Trophoblast cell (in vitro differentiated cells and primary cell): ENCODE results near the gene KIRREL3.

Experiments
- DNase-seq, 2 donors: peaks; one replicate each; pipeline ENCODE4 v3.0.0-alpha.2; 2016
- H2AFZ ChIP-seq: 2 replicates; pipeline ENCODE4 v1.6.1; 2013; ENCODE audit warnings: low read length, moderate library complexity, mild to moderate bottlenecking; ENCODE audit not compliant: insufficient read depth, poor library complexity
- H2AK5ac ChIP-seq: 2 replicates; pipeline ENCODE4 v1.6.1; 2013; ENCODE audit warnings: mild to moderate bottlenecking, low read length
- H2BK120ac ChIP-seq: 2 replicates; pipeline ENCODE4 v1.6.1; 2013; ENCODE audit warnings: low read length, mild to moderate bottlenecking, moderate library complexity; ENCODE audit not compliant: insufficient read depth, poor library complexity
- H2BK12ac ChIP-seq: 2 replicates; pipeline ENCODE4 v1.6.1; 2013; ENCODE audit warnings: mild to moderate bottlenecking, low read length, moderate library complexity
- H2BK5ac ChIP-seq: 2 replicates; pipeline ENCODE4 v1.6.1; 2013; ENCODE audit warnings: low read length, low read depth, moderate library complexity, mild to moderate bottlenecking; ENCODE audit not compliant: poor library complexity
- H3K14ac ChIP-seq: 2 replicates; pipeline ENCODE4 v1.6.1; 2013; ENCODE audit warnings: mild to moderate bottlenecking, low read length
- H3K18ac ChIP-seq: 2 replicates; pipeline ENCODE4 v1.6.1; 2013; ENCODE audit warnings: mild to moderate bottlenecking, low read length
- H3K23ac ChIP-seq: 2 replicates; pipeline ENCODE4 v1.6.1; 2013; ENCODE audit warnings: low read length
- H3K27ac ChIP-seq: 2 replicates; pipeline ENCODE4 v1.5.1; 2013; ENCODE audit warnings: low read depth, mild to moderate bottlenecking, inconsistent platforms, low read length, moderate library complexity
- H3K27me3 ChIP-seq: 2 replicates; pipeline ENCODE4 v1.6.1; 2013; ENCODE audit warnings: inconsistent platforms, mild to moderate bottlenecking, low read length, moderate library complexity; ENCODE audit not compliant: insufficient read depth
- H3K36me3 ChIP-seq, 2 experiments: 1 replicate in 1 of 2; 2 replicates in 1 of 2; pipeline ENCODE4 v1.6.1; 2013; ENCODE audit warnings: low read length in 2 of 2, mild to moderate bottlenecking in 2 of 2, moderate library complexity in 1 of 2; ENCODE audit not compliant: insufficient read depth in 2 of 2, control insufficient read depth in 1 of 2
- H3K4ac ChIP-seq: 2 replicates; pipeline ENCODE4 v1.6.1; 2013; ENCODE audit warnings: low read depth, mild to moderate bottlenecking, low read length, moderate library complexity
- H3K4me1 ChIP-seq, 2 experiments: 1 replicate in 1 of 2; 2 replicates in 1 of 2; pipeline ENCODE4 v1.6.1; 2013; ENCODE audit warnings: low read length in 2 of 2, mild to moderate bottlenecking in 2 of 2, moderate library complexity in 1 of 2; ENCODE audit not compliant: insufficient read depth in 2 of 2, control insufficient read depth in 1 of 2
- H3K4me2 ChIP-seq: 2 replicates; pipeline ENCODE4 v1.6.1; 2013; ENCODE audit warnings: inconsistent platforms, mild to moderate bottlenecking, low read length, moderate library complexity
- H3K4me3 ChIP-seq: 2 replicates; pipeline ENCODE4 v1.5.1; 2013; ENCODE audit warnings: mild to moderate bottlenecking, low read depth, low read length, inconsistent platforms
- H3K79me1 ChIP-seq: one replicate; pipeline ENCODE4 v1.6.1; 2013; ENCODE audit warnings: low read length
- H3K79me2 ChIP-seq: 2 replicates; pipeline ENCODE4 v1.6.1; 2013; ENCODE audit warnings: low read length, mild to moderate bottlenecking; ENCODE audit not compliant: control insufficient read depth, insufficient read depth, poor library complexity
- H3K9ac ChIP-seq: 2 replicates; pipeline ENCODE4 v1.6.1; 2013; ENCODE audit warnings: mild to moderate bottlenecking, low read length
- H3K9me3 ChIP-seq: 2 replicates; pipeline ENCODE4 v1.6.1; 2013; ENCODE audit warnings: low read depth, mild to moderate bottlenecking, control low read depth, inconsistent platforms, low read length; ENCODE audit not compliant: insufficient read depth
- H4K12ac ChIP-seq: 2 replicates; pipeline ENCODE4 v1.6.1; 2013; ENCODE audit warnings: low read depth, mild to moderate bottlenecking, low read length, moderate library complexity
- H4K8ac ChIP-seq: 2 replicates; pipeline ENCODE4 v1.6.1; 2013; ENCODE audit warnings: low read depth, mild to moderate bottlenecking, low read length, moderate library complexity
- H4K91ac ChIP-seq: one replicate; pipeline ENCODE4 v1.6.1; 2013; ENCODE audit warnings: low read depth, mild to moderate bottlenecking, low read length, moderate library complexity
- WGBS: extraction: QIAGEN DNeasy Blood & Tissue Kit; methylation state at CpG from one replicate; pipeline ENCODE4 v1.1.7; 2013; ENCODE audit warnings: missing lambda C conversion rate; ENCODE audit not compliant: insufficient read length, insufficient coverage; ENCODE audit errors: extremely low coverage; 5-methylcytosine and 5-hydroxymethylcytosine counted together

KIRREL3 gene

DNA sequence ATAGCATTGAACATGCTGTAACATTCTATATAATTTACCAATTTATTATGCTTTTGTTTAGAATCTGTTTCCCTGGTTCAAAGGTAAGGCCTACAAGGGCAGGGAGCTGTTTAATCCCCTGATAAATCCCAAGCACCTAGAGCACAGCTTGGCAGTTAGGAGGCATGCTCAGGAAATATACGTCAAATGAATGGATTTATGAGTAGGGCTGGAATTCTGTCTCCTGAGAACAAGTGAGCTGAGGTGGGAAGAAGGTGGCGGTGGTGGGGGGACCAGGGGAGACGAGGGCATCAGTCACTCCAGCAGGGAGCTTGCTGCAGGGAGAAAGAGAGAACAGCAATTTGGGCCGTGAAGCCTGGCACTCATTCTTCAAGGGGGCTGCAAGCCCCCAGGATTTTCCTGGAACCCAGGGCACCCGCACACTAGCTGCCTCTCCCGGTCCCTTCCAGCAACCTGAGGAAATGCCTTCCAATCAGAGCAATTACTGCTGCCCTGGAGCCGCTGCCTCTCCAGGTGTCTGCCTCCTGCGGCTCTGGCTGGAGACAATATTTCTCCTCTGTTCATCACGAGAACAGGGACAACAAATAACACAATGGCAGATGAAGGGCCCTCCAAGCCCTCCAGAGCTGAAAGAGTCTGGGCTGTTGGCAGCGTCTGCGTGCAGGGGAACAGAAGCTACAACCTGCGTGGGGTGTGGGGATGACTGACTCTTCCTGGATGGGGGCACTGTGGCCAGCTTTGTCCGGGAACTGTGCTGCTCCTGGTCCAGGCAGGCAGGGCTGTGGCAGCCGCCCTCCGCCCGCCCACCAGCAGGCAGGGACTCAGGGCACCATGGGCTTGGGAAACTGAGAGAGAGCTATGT, 411.7 kb downstream of the KIRREL3 start:
- H2BK12ac ChIP-seq = no peak overlapping the region
- DNase-seq = no peak
- no peak overlapping the region for H4K8ac ChIP-seq
- H4K12ac ChIP-seq = no peak overlapping the region
- H3K27ac ChIP-seq = no peak overlapping the region
- H2AK5ac ChIP-seq = no peak overlapping the region
- no peak overlapping the region for H3K4me2 ChIP-seq
- no peak overlapping the region for H3K23ac ChIP-seq
- no peak overlapping the region for H3K9ac ChIP-seq
- no peaks in the 10 kb centered on the region for H3K4me1 ChIP-seq
- H2BK120ac ChIP-seq = no peak overlapping the region
- H3K9me3 ChIP-seq = no peaks in the 10 kb centered on the region
- no peak overlapping the region for H3K14ac ChIP-seq
- no peaks in the 10 kb centered on the region for H3K79me2 ChIP-seq
- H3K4ac ChIP-seq = no peak overlapping the region
- H3K36me3 ChIP-seq = no peaks in the 10 kb centered on the region
- no peak overlapping the region for H4K91ac ChIP-seq
- no peaks in the 10 kb centered on the region for H3K27me3 ChIP-seq
- no peak overlapping the region for H3K4me3 ChIP-seq
- no CpG with 5 or more reads among the region's 16 CpGs for WGBS
- H3K18ac ChIP-seq = no peak overlapping the region
- H3K79me1 ChIP-seq = no peaks in the 10 kb centered on the region
- H2AFZ ChIP-seq = no peak overlapping the region
- no peak overlapping the region for H2BK5ac ChIP-seq

DNA sequence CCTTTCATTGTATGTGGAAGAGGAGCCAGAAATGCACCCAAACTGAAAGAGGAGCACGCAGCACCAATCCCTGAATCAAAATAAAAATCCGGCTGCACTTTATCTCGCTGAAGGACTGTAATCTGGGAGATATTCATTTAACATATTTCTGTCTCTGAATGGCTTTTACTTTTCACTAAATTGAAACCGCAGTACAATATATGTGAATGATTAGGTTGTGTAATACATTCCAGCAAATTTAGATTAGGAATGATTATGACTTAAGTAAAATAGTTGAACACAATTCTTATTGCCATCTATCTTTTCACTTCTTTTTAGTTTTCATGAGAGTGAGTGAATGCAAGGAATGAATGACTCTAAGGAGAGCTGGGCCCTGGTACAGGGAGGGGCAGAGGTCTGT, 413.0 kb downstream of the KIRREL3 start:
- Histone ChIP-seq H3K4me3 (no peak overlapping the region), H3K36me3 (no peaks in the 10 kb centered on the region), H3K14ac (no peak overlapping the region), H2BK120ac (no peak overlapping the region), H3K27me3 (no peaks in the 10 kb centered on the region), H3K9ac (no peak overlapping the region), H3K4me1 (no peaks in the 10 kb centered on the region), H3K4me2 (no peak overlapping the region), H3K9me3 (no peaks in the 10 kb centered on the region), H2BK12ac (no peak overlapping the region), H2AFZ (no peak overlapping the region), H2AK5ac (no peak overlapping the region), H4K8ac (no peak overlapping the region), H3K4ac (no peak overlapping the region), H3K79me2 (no peaks in the 10 kb centered on the region), H3K18ac (no peak overlapping the region), H3K27ac (no peak overlapping the region), H4K91ac (no peak overlapping the region), H2BK5ac (no peak overlapping the region), H3K79me1 (no peaks in the 10 kb centered on the region), H4K12ac (no peak overlapping the region), H3K23ac (no peak overlapping the region)
- no peak for DNase-seq
- WGBS = no CpG with 5 or more reads among the region's 4 CpGs

DNA sequence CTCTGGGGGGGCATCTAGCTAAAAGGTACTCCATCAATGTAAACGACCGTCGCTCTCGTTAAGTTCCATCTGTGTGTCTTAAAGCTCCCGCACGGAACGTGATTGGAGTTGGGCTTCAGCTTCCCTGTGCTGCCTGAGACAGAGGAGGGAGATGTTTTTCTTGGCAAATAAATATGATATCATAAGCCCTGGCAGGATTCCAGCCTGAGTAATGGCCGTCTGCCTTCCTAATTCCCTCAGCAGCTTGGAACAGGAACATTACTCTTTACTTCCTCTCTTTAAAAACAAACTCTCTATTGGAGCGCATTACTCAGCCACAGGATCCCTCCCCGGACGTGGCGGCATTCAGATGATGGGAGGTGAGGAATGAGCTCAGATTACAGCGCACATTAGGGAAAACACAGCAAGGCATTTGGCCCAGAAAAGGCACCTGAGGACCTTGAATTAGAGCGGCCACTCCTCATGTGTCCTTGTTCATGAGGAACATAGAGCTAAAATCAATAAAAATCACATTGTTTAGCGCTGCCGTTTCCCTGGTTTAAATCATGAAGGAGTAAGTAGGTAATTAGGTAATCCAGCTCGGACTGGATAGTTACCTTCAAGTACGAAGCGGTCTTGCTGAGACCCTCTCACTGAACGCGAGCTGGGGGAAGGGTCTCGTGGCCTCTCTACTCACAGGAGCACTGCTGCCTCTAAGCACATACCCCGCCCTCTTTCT, 414.6 kb downstream of the KIRREL3 start:
- H3K9me3 ChIP-seq = no peaks in the 10 kb centered on the region
- no peaks in the 10 kb centered on the region for H3K79me2 ChIP-seq
- H3K4ac ChIP-seq = no peak overlapping the region
- no peak overlapping the region for H2AK5ac ChIP-seq
- H3K79me1 ChIP-seq = no peaks in the 10 kb centered on the region
- peak in 1 of 2 donors; percentile 9 for DNase-seq
- no peak overlapping the region for H3K9ac ChIP-seq
- H3K27me3 ChIP-seq = no peaks in the 10 kb centered on the region
- WGBS = no CpG with 5 or more reads among the region's 23 CpGs
- no peak overlapping the region for H2BK5ac ChIP-seq
- no peaks in the 10 kb centered on the region for H3K36me3 ChIP-seq
- no peak overlapping the region for H2BK120ac ChIP-seq
- no peak overlapping the region for H2BK12ac ChIP-seq
- H3K4me2 ChIP-seq = peak overlapping the region; percentile 27
- no peak overlapping the region for H3K14ac ChIP-seq
- no peak overlapping the region for H3K4me3 ChIP-seq
- H2AFZ ChIP-seq = no peak overlapping the region
- no peak overlapping the region for H3K27ac ChIP-seq
- no peak overlapping the region for H4K12ac ChIP-seq
- H3K4me1 ChIP-seq = no peaks in the 10 kb centered on the region
- no peak overlapping the region for H3K23ac ChIP-seq
- H4K91ac ChIP-seq = no peak overlapping the region
- H4K8ac ChIP-seq = no peak overlapping the region
- H3K18ac ChIP-seq = no peak overlapping the region

DNA sequence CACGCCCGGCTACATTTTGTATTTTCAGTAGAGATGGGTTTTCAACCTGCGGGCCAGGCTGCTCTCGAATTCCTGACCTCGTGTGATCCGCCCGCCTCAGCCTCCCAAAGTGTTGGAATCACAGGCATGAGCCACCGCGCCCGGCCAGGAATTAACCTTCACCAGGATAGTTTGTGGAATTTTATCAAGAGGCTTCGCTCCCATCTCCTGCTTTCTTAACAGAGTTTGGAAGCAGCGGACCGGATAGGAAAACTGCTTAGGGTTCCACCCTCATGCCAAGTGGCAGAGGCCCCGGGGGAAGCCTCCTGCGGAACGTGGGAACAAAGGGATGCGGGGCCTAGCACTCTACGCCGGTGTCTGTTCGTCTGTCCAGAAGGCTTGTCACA, 415.2 kb downstream of the KIRREL3 start:
- Histone ChIP-seq H3K27ac (no peak overlapping the region), H2AK5ac (no peak overlapping the region), H3K4me2 (peak overlapping the region; percentile 27), H3K79me2 (no peaks in the 10 kb centered on the region), H3K27me3 (no peaks in the 10 kb centered on the region), H2BK120ac (no peak overlapping the region), H4K91ac (no peak overlapping the region), H3K9ac (no peak overlapping the region), H3K4me3 (no peak overlapping the region), H3K36me3 (no peaks in the 10 kb centered on the region), H3K14ac (no peak overlapping the region), H3K9me3 (no peaks in the 10 kb centered on the region), H2BK5ac (no peak overlapping the region), H2AFZ (no peak overlapping the region), H3K18ac (no peak overlapping the region), H3K4me1 (no peaks in the 10 kb centered on the region), H3K4ac (no peak overlapping the region), H3K79me1 (no peaks in the 10 kb centered on the region), H4K8ac (no peak overlapping the region), H2BK12ac (no peak overlapping the region), H4K12ac (no peak overlapping the region), H3K23ac (no peak overlapping the region)
- peak in 1 of 2 donors; percentile 10 for DNase-seq
- WGBS = no CpG with 5 or more reads among the region's 20 CpGs
